Peyer's patch (tissue), 4 donors: ENCODE results near the gene HJV. TPM values are rescaled to one million over a fixed set of nuclear protein-coding genes. Genes with fewer than 3 reads are reported as not detected.

Source experiments
- DNase-seq, 3 donors: peaks; one replicate each; pipeline ENCODE4 v3.0.0-alpha.2; 2017 to 2019
- H3K27ac ChIP-seq, 4 donors: fragments of 200-600 bp; sonication (generic); one replicate each; pipeline ENCODE4 v1.5.1; 2016 to 2019
- H3K27me3 ChIP-seq, 2 donors: fragments of 200-600 bp; sonication (generic); one replicate each; pipeline ENCODE4 v1.5.1; 2019
- H3K36me3 ChIP-seq, 3 donors: fragments of 200-600 bp; sonication (generic); one replicate each; pipeline ENCODE4 v1.5.1; 2016 to 2019
- H3K4me1 ChIP-seq, 4 donors: fragments of 200-600 bp; sonication (generic); one replicate each; pipeline ENCODE4 v1.5.1; 2016 to 2019
- H3K4me3 ChIP-seq, 4 donors: fragments of 200-600 bp; sonication (generic); 1 replicate in 3 of 4; 2 replicates in 1 of 4; pipeline ENCODE4 v1.5.1; 2016 to 2019; ENCODE audit warnings: mild to moderate bottlenecking in 1 of 4
- H3K9me3 ChIP-seq, 4 donors: fragments of 200-600 bp; sonication (generic); one replicate each; pipeline ENCODE4 v1.5.1; 2016 to 2019; ENCODE audit warnings: mild to moderate bottlenecking in 1 of 4
- CTCF ChIP-seq, 6 experiments: fragments of 450-650 bp in 4 of 6; fragments of 200-600 bp in 2 of 6; sonication (generic) in 1 of 6; IDR thresholded peaks; one replicate each; pipeline ENCODE4 v1.5.1; 2017 to 2019; ENCODE audit warnings: antibody characterized with exemption in 6 of 6, mild to moderate bottlenecking in 3 of 6, moderate library complexity in 1 of 6
- POLR2A ChIP-seq, 2 donors: fragments of 450-650 bp; IDR thresholded peaks; one replicate each; pipeline ENCODE4 v1.5.1; 2017; ENCODE audit warnings: antibody characterized with exemption in 2 of 2, mild to moderate bottlenecking in 2 of 2, moderate library complexity in 2 of 2
- total RNA-seq, 4 donors: library from RNA; depleted of rRNA; stranded (reverse); fragments of >200 nt; gene quantifications; one replicate each; pipeline ENCODE4 v1.1.0, GENCODE V29; 2016

The HJV gene
- total RNA-seq, 4 donors from 2014 or later = not detected

GRCh38 chr1:146012703-146013558 is 8.6 kb downstream of the HJV start:
- peak in 2 of 3 donors; percentile 54 to 80 for DNase-seq
- TF ChIP-seq POLR2A (IDR thresholded peaks at IDR 0.05) (no peak), CTCF (IDR thresholded peaks at IDR 0.05) (peak; percentile 49 to 96 (median 84))
- H3K4me3 ChIP-seq = no peak overlapping the region

GRCh38 chr1:146010126-146010738 is 11.3 kb downstream of the HJV start:
- Histone ChIP-seq H3K36me3 (no peaks in the 10 kb centered on the region), H3K4me1 (peaks cover 0 to 12% (median 10%) of the 10 kb centered on the region in 4 donors), H3K9me3 (no peaks in the 10 kb centered on the region), H3K4me3 (no peak overlapping the region), H3K27ac (peak overlapping the region in 3 of 4 donors; percentile 8 to 45 (median 31)), H3K27me3 (no peaks in the 10 kb centered on the region)
- TF ChIP-seq POLR2A (IDR thresholded peaks at IDR 0.05) (no peak), CTCF (IDR thresholded peaks at IDR 0.05) (no peak)
- DNase-seq = no peak

More at GRCh38 chr1:146012703-146013558, 8.6 kb downstream of the HJV start:
- Histone ChIP-seq H3K27me3 (no peaks in the 10 kb centered on the region), H3K27ac (no peak overlapping the region), H3K4me1 (no peaks in the 10 kb centered on the region), H3K36me3 (no peaks in the 10 kb centered on the region), H3K9me3 (no peaks in the 10 kb centered on the region)

DNA sequence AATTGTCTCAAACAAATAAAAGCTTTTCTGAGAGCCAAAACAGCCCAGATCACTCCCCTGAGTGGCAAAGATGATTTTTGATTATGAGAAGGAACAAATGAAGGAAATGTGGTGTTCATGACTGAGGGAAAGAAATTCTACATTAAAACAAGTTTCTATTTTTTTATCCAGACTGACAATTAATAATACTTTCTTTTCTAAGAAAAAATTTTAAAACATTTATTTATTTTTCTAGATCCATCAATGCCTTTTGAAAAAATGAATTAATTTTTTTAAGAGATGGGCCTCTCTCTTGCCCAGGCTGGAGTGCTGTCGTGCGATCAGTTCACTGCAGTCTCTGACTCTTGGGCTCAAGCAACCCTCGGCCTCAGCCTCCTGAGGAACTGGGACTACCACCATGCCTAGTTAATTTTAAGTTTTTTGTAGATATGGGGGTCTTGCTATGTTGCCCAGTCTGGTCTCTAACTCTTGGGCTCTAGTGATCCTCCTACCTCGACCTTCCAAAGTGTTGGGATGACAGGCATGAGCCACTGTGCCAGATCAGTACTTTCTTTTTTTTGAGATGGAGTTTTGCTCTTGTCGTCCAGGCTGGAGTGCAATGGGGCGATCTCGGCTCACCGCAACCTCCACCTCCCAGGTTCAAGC is 13.9 kb downstream of the HJV start:
- peak overlapping the region in 1 of 4 donors; percentile 17 for H3K4me3 ChIP-seq
- no peaks in the 10 kb centered on the region for H3K36me3 ChIP-seq
- peaks cover 0 to 12% (median 10%) of the 10 kb centered on the region in 4 donors for H3K4me1 ChIP-seq
- no peaks in the 10 kb centered on the region for H3K27me3 ChIP-seq
- no peaks in the 10 kb centered on the region for H3K9me3 ChIP-seq
- no peak for TF ChIP-seq POLR2A (IDR thresholded peaks at IDR 0.05)
- TF ChIP-seq CTCF (IDR thresholded peaks at IDR 0.05) = no peak
- peak overlapping the region; percentile 74 to 94 (median 89) for H3K27ac ChIP-seq
- no peak for DNase-seq

DNA sequence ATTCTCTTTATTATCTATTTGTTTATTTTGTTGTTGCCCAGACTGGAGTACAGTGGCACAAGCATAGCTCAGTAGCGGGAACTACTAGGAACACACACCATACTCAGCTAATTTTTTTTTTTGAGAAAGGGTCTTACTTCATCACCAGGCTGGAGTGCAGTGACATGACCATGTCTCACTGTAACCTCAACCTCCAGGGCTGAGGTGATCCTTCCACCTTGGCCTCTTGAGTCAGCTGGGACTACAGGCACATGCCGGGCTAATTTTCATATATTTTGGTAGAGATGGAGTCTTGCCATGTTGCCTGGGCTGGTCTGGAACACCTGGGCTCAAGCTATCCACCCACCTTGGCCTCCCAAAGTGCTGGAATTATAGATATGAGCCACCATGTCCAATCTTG is 19.8 kb downstream of the HJV start:
- Histone ChIP-seq H3K27me3 (no peaks in the 10 kb centered on the region), H3K4me3 (no peak overlapping the region), H3K9me3 (no peaks in the 10 kb centered on the region), H3K27ac (peak overlapping the region in 3 of 4 donors; percentile 26 to 65 (median 34)), H3K4me1 (peaks cover 0 to 37% (median 22%) of the 10 kb centered on the region in 4 donors), H3K36me3 (no peaks in the 10 kb centered on the region)
- no peak for DNase-seq
- TF ChIP-seq POLR2A (IDR thresholded peaks at IDR 0.05) (no peak), CTCF (IDR thresholded peaks at IDR 0.05) (no peak)

DNA sequence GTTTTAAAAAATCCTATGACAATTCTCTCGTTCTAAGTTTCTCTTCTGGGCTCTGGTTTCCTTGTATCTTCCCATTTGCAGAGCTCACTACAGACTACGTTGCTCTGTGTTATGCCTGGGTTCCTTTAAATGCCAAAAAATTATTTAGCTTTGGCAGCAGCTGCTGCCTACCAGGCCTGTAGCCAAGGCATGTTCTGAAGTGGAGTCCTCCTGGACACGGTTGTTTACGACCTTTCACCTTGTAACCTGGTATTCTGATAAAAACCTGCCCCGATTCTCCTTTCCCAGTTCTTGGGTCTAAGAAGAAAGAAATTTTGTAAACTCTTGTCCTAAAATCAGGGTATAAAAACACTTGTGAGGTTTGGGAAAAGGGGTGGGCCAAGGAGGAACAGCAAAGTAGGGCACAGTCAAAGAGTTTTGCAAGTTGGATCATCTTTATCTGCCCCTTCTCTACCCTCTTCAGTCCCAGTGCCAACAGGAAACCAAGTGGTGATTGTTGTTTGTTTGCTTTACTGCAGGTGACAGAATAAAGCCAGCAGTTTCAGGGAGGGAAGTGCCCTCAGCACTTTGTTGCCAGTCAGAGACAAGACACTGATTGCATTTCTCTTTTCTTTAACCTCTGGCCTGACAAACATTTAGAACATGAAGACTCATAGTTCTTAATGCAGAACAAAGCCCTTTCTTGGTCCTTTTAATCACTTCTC is 22.1 kb downstream of the HJV start:
- Histone ChIP-seq H3K27ac (peak overlapping the region; percentile 94 to 99 (median 98)), H3K27me3 (no peaks in the 10 kb centered on the region), H3K36me3 (peaks cover 0 to 13% (median under 1%) of the 10 kb centered on the region in 3 donors), H3K4me3 (peak overlapping the region in 1 of 4 donors; percentile 72), H3K4me1 (peaks cover 0 to 26% (median 12%) of the 10 kb centered on the region in 4 donors), H3K9me3 (no peaks in the 10 kb centered on the region)
- TF ChIP-seq CTCF (IDR thresholded peaks at IDR 0.05) (no peak), POLR2A (IDR thresholded peaks at IDR 0.05) (peak in 1 of 2 donors; percentile 46)
- DNase-seq = peak in 2 of 3 donors; percentile 60 to 80
